K562 (cell line): ENCODE measurements around the gene GNAI2. TPM values are rescaled to one million over a fixed set of nuclear protein-coding genes. Genes with fewer than 3 reads are reported as not detected.

ENCODE experiments used
- BRF1 ChIP-seq: IDR thresholded peaks from 3 replicates; pipeline ENCODE4 v1.6.1; 2011; ENCODE audit warnings: borderline replicate concordance, mild to moderate bottlenecking; ENCODE audit not compliant: insufficient read length; ENCODE audit errors: extremely low read depth
- CXXC5 ChIP-seq: fragments of 250-450 bp; sonication (Bioruptor Pico); IDR thresholded peaks from 2 replicates; pipeline ENCODE4 v1.8.0; 2022; ENCODE audit warnings: inconsistent platforms, mild to moderate bottlenecking, moderate library complexity
- ESRRA ChIP-seq: fragments of 450-650 bp; IDR thresholded peaks from 2 replicates; pipeline ENCODE4 v1.6.1; 2014; ENCODE audit warnings: low read depth, mild to moderate bottlenecking, moderate library complexity, borderline replicate concordance
- MAFG ChIP-seq: fragments of 450-650 bp; conservative IDR thresholded peaks from 2 replicates; pipeline ENCODE4 v1.6.1; 2016; ENCODE audit warnings: missing genetic modification characterization, missing compliant biosample characterization
- MBD2 ChIP-seq: sonication (generic); IDR thresholded peaks from 2 replicates; pipeline ENCODE4 v1.6.1; 2016; ENCODE audit warnings: low read depth, borderline replicate concordance
- MIER1 ChIP-seq: fragments of 450-650 bp; IDR thresholded peaks from 2 replicates; pipeline ENCODE4 v1.6.1; 2016; ENCODE audit warnings: antibody characterized with exemption, mild to moderate bottlenecking, low read depth
- NR2C1 ChIP-seq, 2 experiments: fragments of 450-650 bp; IDR thresholded peaks; 2 replicates each; pipeline ENCODE4 v1.6.1; 2017; ENCODE audit warnings: mild to moderate bottlenecking in 2 of 2, antibody characterized with exemption in 1 of 2, inconsistent platforms in 1 of 2, missing compliant biosample characterization in 1 of 2, missing genetic modification characterization in 1 of 2
- SAFB2 ChIP-seq: fragments of 200-400 bp; formaldehyde crosslinking; IDR thresholded peaks from 2 replicates; pipeline ENCODE4 v1.6.1; 2018; ENCODE audit warnings: borderline replicate concordance, low read length, low read depth, moderate library complexity; ENCODE audit not compliant: severe bottlenecking
- SMAD2 ChIP-seq: fragments of 150-350 bp; IDR thresholded peaks from 2 replicates; pipeline ENCODE4 v1.6.1; 2014; ENCODE audit warnings: low read depth, mild to moderate bottlenecking, low read length
- SRSF9 ChIP-seq: fragments of 200-400 bp; formaldehyde crosslinking; IDR thresholded peaks from 2 replicates; pipeline ENCODE4 v1.6.1; 2017; ENCODE audit warnings: low read depth, low read length, borderline replicate concordance
- ZNF143 ChIP-seq: sonication (generic); formaldehyde crosslinking; IDR thresholded peaks from 2 replicates; pipeline ENCODE4 v1.9.0; 2022; ENCODE audit warnings: mild to moderate bottlenecking, missing genetic modification reagents
- ZNF239 ChIP-seq: fragments of 250-450 bp; sonication (Bioruptor Pico); IDR thresholded peaks from 2 replicates; pipeline ENCODE4 v1.4.0; 2020; ENCODE audit warnings: mild to moderate bottlenecking
- ZNF253 ChIP-seq: fragments of 250-450 bp; sonication (Bioruptor Pico); conservative IDR thresholded peaks from 2 replicates; pipeline ENCODE4 v1.6.1; 2021; ENCODE audit warnings: mild to moderate bottlenecking
- polyA plus RNA-seq, 8 experiments: library from polyadenylated mRNA; depleted of rRNA in 4 of 8; stranded (reverse) in 5 of 8; unstranded in 3 of 8; fragments of >200 nt; fragmentation: Nextera tagmentation in 2 of 8; fragmentation: Illumina TruSeq in 1 of 8; extraction: Ambion mirVana in 2 of 8; extraction: Trizol in 1 of 8; gene quantifications; 2 replicates each; pipeline versions ENCODE4 v1.2.1 to v1.2.3, GENCODE V29; 2011 to 2014; ENCODE audit warnings: inconsistent platforms in 1 of 8, missing spikeins in 1 of 8
- total RNA-seq, 7 experiments: library from RNA; depleted of rRNA in 6 of 7; stranded (reverse); fragments of >200 nt in 6 of 7; fragmentation: Illumina TruSeq in 2 of 7; extraction: Trizol in 2 of 7; gene quantifications; 2 replicates each; pipeline versions ENCODE4 v1.2.1 to v1.2.3, GENCODE V29; 2011 to 2021; ENCODE audit warnings: low replicate concordance in 1 of 7
- TF ChIP-seq, protein P1 (sequence below), 2 experiments: fragments of 450-650 bp in 1 of 2; sonication (generic) in 1 of 2; formaldehyde crosslinking in 1 of 2; IDR thresholded peaks in 1 of 2; conservative IDR thresholded peaks in 1 of 2; 2 replicates each; pipeline versions ENCODE4 v1.6.1 to v1.8.1; 2016 to 2023; ENCODE audit warnings: mild to moderate bottlenecking in 2 of 2, moderate library complexity in 2 of 2, inconsistent platforms in 1 of 2, missing genetic modification reagents in 1 of 2
- TF ChIP-seq, protein P2 (sequence below): fragments of 450-650 bp; IDR thresholded peaks from 2 replicates; pipeline ENCODE4 v1.6.1; 2017; ENCODE audit warnings: antibody characterized with exemption, mild to moderate bottlenecking
- TF ChIP-seq, protein P3 (sequence below), 2 experiments: fragments of 450-650 bp in 1 of 2; sonication (generic) in 1 of 2; formaldehyde crosslinking; conservative IDR thresholded peaks; 2 replicates each; pipeline versions ENCODE4 v1.4.0 to v1.8.1; 2020 to 2022; ENCODE audit warnings: mild to moderate bottlenecking in 1 of 2, missing genetic modification reagents in 1 of 2
- TF ChIP-seq, protein P4 (sequence below): sonication (generic); formaldehyde crosslinking; IDR thresholded peaks from 2 replicates; pipeline ENCODE4 v1.8.1; 2023; ENCODE audit warnings: mild to moderate bottlenecking, missing genetic modification reagents

GNAI2 gene
- total and polyA plus RNA-seq, 9 of the 15 experiments (the other 6 are each of a cell fraction or from before 2014, with no cell fraction given), result 1.1 to 72.2 (median 42.7) TPM

DNA sequence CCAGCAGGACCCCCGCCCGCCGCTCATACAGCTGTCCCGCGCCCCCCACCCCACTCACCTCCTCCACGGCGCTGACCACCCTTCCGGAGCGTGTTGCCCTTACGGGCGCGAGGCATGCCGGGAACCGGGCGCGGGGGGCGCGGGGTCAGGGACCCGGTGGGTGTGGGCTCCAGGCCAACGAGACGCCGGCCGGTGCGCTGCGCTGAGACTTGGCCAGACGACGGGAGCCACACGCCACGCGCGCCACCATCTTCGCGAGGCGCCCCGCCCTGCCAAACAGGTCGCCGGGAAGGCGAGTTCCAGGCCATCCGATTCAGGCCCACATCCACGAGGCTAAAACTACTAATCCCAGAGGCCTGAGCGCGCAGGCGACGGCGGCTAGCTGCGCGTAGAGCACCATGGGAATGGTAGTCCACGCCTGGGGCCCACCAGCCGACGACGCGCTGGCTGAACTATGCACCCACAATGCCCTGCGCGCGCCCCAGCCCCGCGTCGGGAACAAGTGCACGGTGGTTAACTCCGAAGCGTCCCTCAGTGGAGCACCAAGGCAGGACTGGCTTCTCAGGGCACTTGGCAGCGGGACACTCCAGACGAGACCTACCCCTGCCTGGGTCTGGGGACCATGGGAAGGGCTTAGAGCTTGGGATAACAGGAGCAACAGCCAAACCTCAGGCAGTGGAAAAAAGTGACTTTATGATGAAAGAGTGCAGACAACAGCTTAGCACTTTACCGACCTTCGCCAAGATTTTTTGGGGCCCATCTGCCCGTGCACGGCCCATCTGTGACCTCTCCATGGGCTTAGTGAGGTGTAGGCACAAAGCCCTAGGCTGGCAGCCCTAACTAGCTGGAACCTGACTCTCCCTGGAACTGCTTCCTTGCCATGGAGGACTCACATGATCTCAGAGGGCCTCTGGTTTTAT is 56.4 kb downstream of the GNAI2 start, which contains the start of gene IFRD2 (continued):
- TF ChIP-seq, protein P1, sequence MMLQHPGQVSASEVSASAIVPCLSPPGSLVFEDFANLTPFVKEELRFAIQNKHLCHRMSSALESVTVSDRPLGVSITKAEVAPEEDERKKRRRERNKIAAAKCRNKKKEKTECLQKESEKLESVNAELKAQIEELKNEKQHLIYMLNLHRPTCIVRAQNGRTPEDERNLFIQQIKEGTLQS (IDR thresholded peaks at IDR 0.05), result no peak
- TF ChIP-seq, protein P1 (CRISPR knock-in tag; conservative IDR thresholded peaks at IDR 0.05), result no peak
- TF ChIP-seq, protein P2, sequence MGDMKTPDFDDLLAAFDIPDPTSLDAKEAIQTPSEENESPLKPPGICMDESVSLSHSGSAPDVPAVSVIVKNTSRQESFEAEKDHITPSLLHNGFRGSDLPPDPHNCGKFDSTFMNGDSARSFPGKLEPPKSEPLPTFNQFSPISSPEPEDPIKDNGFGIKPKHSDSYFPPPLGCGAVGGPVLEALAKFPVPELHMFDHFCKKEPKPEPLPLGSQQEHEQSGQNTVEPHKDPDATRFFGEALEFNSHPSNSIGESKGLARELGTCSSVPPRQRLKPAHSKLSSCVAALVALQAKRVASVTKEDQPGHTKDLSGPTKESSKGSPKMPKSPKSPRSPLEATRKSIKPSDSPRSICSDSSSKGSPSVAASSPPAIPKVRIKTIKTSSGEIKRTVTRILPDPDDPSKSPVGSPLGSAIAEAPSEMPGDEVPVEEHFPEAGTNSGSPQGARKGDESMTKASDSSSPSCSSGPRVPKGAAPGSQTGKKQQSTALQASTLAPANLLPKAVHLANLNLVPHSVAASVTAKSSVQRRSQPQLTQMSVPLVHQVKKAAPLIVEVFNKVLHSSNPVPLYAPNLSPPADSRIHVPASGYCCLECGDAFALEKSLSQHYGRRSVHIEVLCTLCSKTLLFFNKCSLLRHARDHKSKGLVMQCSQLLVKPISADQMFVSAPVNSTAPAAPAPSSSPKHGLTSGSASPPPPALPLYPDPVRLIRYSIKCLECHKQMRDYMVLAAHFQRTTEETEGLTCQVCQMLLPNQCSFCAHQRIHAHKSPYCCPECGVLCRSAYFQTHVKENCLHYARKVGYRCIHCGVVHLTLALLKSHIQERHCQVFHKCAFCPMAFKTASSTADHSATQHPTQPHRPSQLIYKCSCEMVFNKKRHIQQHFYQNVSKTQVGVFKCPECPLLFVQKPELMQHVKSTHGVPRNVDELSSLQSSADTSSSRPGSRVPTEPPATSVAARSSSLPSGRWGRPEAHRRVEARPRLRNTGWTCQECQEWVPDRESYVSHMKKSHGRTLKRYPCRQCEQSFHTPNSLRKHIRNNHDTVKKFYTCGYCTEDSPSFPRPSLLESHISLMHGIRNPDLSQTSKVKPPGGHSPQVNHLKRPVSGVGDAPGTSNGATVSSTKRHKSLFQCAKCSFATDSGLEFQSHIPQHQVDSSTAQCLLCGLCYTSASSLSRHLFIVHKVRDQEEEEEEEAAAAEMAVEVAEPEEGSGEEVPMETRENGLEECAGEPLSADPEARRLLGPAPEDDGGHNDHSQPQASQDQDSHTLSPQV, result peak; percentile 97
- TF ChIP-seq SRSF9 (no peak), SAFB2 (no peak), ZNF143 (peak; percentile 99), ESRRA (no peak; the same call in 1 of the 2 replicates), BRF1 (no peak), MBD2 (peak; percentile 99), MAFG (tag) (no peak), ZNF253 (CRISPR knock-in tag) (no peak), MIER1 (no peak), CXXC5 (peak; percentile 98), NR2C1 (IDR thresholded peaks at IDR 0.05) (peak; percentile 78), NR2C1 (tag; IDR thresholded peaks at IDR 0.05) (peak; percentile 92), SMAD2 (no peak), ZNF239 (CRISPR knock-in tag) (peak; percentile 65; the same call in 1 of the 2 replicates)
- TF ChIP-seq, protein P3, sequence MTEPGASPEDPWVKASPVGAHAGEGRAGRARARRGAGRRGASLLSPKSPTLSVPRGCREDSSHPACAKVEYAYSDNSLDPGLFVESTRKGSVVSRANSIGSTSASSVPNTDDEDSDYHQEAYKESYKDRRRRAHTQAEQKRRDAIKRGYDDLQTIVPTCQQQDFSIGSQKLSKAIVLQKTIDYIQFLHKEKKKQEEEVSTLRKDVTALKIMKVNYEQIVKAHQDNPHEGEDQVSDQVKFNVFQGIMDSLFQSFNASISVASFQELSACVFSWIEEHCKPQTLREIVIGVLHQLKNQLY (CRISPR knock-in tag; conservative IDR thresholded peaks at IDR 0.05), result no peak
- TF ChIP-seq, protein P4, sequence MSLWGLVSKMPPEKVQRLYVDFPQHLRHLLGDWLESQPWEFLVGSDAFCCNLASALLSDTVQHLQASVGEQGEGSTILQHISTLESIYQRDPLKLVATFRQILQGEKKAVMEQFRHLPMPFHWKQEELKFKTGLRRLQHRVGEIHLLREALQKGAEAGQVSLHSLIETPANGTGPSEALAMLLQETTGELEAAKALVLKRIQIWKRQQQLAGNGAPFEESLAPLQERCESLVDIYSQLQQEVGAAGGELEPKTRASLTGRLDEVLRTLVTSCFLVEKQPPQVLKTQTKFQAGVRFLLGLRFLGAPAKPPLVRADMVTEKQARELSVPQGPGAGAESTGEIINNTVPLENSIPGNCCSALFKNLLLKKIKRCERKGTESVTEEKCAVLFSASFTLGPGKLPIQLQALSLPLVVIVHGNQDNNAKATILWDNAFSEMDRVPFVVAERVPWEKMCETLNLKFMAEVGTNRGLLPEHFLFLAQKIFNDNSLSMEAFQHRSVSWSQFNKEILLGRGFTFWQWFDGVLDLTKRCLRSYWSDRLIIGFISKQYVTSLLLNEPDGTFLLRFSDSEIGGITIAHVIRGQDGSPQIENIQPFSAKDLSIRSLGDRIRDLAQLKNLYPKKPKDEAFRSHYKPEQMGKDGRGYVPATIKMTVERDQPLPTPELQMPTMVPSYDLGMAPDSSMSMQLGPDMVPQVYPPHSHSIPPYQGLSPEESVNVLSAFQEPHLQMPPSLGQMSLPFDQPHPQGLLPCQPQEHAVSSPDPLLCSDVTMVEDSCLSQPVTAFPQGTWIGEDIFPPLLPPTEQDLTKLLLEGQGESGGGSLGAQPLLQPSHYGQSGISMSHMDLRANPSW (CRISPR knock-in tag), result no peak
